Heart left ventricle (tissue), 16 donors: ENCODE results near the gene GREB1. TPM values are rescaled to one million over a fixed set of nuclear protein-coding genes. Genes with fewer than 3 reads are reported as not detected.

Source experiments
- ATAC-seq, 4 donors: fragments of 200-7000 bp; cut with Tn5 transposase; one replicate each; pipeline ENCODE4 v1.9.1; 2020 to 2022; ENCODE audit warnings: moderate library complexity in 4 of 4, mild to moderate bottlenecking in 3 of 4, moderate number of reproducible peaks in 1 of 4
- DNase-seq, 5 donors: peaks; one replicate each; pipeline ENCODE4 v3.0.0-alpha.2; 2020
- H3K27ac ChIP-seq, 12 donors: fragments of 200-600 bp; sonication (generic) in 4 of 12; one replicate each; pipeline versions ENCODE4 v1.5.0 to v1.8.0; 2016 to 2022; ENCODE audit warnings: mild to moderate bottlenecking in 2 of 12
- H3K27me3 ChIP-seq, 9 donors: fragments of 200-600 bp; sonication (generic) in 2 of 9; one replicate each; pipeline versions ENCODE4 v1.5.1 to v1.8.0; 2016 to 2022; ENCODE audit warnings: mild to moderate bottlenecking in 3 of 9
- H3K36me3 ChIP-seq, 9 donors: fragments of 200-600 bp; sonication (generic) in 2 of 9; one replicate each; pipeline versions ENCODE4 v1.5.0 to v1.8.0; 2018 to 2022; ENCODE audit warnings: mild to moderate bottlenecking in 2 of 9
- H3K4me1 ChIP-seq, 12 donors: fragments of 200-600 bp; sonication (generic) in 4 of 12; one replicate each; pipeline versions ENCODE4 v1.5.0 to v1.8.0; 2016 to 2022; ENCODE audit warnings: mild to moderate bottlenecking in 3 of 12
- H3K4me3 ChIP-seq, 12 donors: fragments of 200-600 bp; sonication (generic) in 4 of 12; one replicate each; pipeline versions ENCODE4 v1.5.0 to v1.8.0; 2017 to 2022; ENCODE audit warnings: mild to moderate bottlenecking in 9 of 12, moderate library complexity in 4 of 12
- H3K9me3 ChIP-seq, 12 donors: fragments of 200-600 bp; sonication (generic) in 4 of 12; one replicate each; pipeline versions ENCODE4 v1.5.0 to v1.8.0; 2016 to 2022; ENCODE audit warnings: mild to moderate bottlenecking in 1 of 12
- POLR2A ChIP-seq, 2 donors: fragments of 450-650 bp; IDR thresholded peaks; one replicate each; pipeline ENCODE4 v1.6.1; 2017; ENCODE audit warnings: antibody characterized with exemption in 2 of 2, mild to moderate bottlenecking in 2 of 2, moderate library complexity in 2 of 2
- WGBS, 4 donors: extraction: QIAGEN DNeasy Blood & Tissue Kit in 2 of 4; methylation state at CpG; one replicate each; pipeline versions ENCODE4 v1.1.5 to v1.1.7; 2013 to 2018; 5-methylcytosine and 5-hydroxymethylcytosine counted together
- intact Hi-C, 10 donors: fragments of 100-400 bp; cut with DNase I; formaldehyde crosslinking; loops; one replicate each; pipeline versions ENCODE4 v1.11.1 to v1.14.2; 2022
- polyA plus RNA-seq, 2 donors: library from polyadenylated mRNA; stranded (reverse); fragments of 200-250 nt; gene quantifications; one replicate each; pipeline ENCODE4 v1.2.3, GENCODE V29; 2013
- total RNA-seq, 9 donors: library from RNA; depleted of rRNA in 2 of 9; stranded (reverse); fragments of >200 nt in 2 of 9; fragmentation: NEBNext Ultra II Directional in 3 of 9; extraction: Animal tissue kit (Norgen Biotek cat#: 25700) in 3 of 9; gene quantifications; one replicate each; pipeline versions ENCODE4 v1.1.0 to v1.2.4, GENCODE V29; 2016 to 2023
- TF ChIP-seq, protein P1 (sequence below), 12 donors: fragments of 200-600 bp; sonication (generic) in 4 of 12; IDR thresholded peaks; one replicate each; pipeline versions ENCODE4 v1.5.0 to v1.8.0; 2018 to 2022; ENCODE audit warnings: antibody characterized with exemption in 12 of 12, mild to moderate bottlenecking in 5 of 12
- donor health status: ischemic (EF 13 %, LVEDD 7.1; RV severe dilation, severe dysfunction).
- donor health status: healthy with polysubstance abuse.
- donor health status: DM: no; HTN: yes; CAD: no.
- donor health status: DM: no; HTN: no; CAD: no.
- donor health status: ischemic (EF 25% LVEDD 6.9; RV normal size, moderate dysfunction).
- donor health status: ischemic (EF 25% LVEDD 5.7; RV mildly dilated, moderate dysfunction).
- donor health status: healthy.
- donor health status: DM: yes; HTN: yes; CAD: no.
- donor health status: ischemic (EF 35%, LVEDD 5.7; RV mildly dilated, moderate dysfunction).
- donor health status: nonischemic (EF 11% LVEDD 7.7; RV severe dilation, severe dysfunction).
- donor health status: DM: yes; HTN: yes; CAD: no.
- donor health status: PGD.
- donor health status: ischemic (EF 29% LVEDD 5.4; RV normal size, mild dysfunction).
- donor health status: nonischemic (EF 23%, LVEDD 6.1; RV moderate dilation, normal function).

The GREB1 gene
- total and polyA plus RNA-seq, 11 donors, result 1.4 to 11.5 (median 5.6) TPM

DNA sequence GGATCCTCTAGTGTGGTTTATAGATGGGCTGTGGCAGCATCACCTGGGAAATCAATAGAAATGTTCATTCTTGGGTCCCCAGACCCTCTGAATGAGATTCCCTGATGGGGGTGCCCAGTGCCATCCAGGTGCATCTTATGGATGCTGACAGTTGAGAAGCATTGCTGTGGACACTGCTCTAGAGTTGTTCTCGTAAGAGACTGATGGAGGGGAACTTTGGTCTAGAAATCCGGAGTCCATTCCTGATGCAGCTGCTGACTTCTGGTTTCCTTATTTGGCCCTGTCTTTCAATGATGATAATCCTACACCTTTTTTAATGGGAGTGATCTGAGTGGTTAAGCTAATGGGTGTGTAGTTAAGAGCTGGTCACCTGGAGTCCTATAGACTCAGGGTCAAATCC lies 39.5 kb upstream of the GREB1 start:
- Histone ChIP-seq H3K4me3 (no peak overlapping the region), H3K9me3 (peaks cover 0 to 5% (median 0%) of the 10 kb centered on the region in 12 donors), H3K4me1 (peaks cover 0 to 27% (median 9%) of the 10 kb centered on the region in 12 donors), H3K27ac (no peak overlapping the region), H3K36me3 (no peaks in the 10 kb centered on the region), H3K27me3 (peaks cover 0 to 4% (median 0%) of the 10 kb centered on the region in 9 donors)
- intact Hi-C loops, result no loop called here
- WGBS, 4 donors, result 87 to 97% (median 94%) methylated on average over 2 of the region's 2 CpGs
- no peak for DNase-seq
- no peak for ATAC-seq
- TF ChIP-seq, protein P1, sequence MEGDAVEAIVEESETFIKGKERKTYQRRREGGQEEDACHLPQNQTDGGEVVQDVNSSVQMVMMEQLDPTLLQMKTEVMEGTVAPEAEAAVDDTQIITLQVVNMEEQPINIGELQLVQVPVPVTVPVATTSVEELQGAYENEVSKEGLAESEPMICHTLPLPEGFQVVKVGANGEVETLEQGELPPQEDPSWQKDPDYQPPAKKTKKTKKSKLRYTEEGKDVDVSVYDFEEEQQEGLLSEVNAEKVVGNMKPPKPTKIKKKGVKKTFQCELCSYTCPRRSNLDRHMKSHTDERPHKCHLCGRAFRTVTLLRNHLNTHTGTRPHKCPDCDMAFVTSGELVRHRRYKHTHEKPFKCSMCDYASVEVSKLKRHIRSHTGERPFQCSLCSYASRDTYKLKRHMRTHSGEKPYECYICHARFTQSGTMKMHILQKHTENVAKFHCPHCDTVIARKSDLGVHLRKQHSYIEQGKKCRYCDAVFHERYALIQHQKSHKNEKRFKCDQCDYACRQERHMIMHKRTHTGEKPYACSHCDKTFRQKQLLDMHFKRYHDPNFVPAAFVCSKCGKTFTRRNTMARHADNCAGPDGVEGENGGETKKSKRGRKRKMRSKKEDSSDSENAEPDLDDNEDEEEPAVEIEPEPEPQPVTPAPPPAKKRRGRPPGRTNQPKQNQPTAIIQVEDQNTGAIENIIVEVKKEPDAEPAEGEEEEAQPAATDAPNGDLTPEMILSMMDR (IDR thresholded peaks at IDR 0.05), result no peak
- no peak for TF ChIP-seq POLR2A (IDR thresholded peaks at IDR 0.05)

DNA sequence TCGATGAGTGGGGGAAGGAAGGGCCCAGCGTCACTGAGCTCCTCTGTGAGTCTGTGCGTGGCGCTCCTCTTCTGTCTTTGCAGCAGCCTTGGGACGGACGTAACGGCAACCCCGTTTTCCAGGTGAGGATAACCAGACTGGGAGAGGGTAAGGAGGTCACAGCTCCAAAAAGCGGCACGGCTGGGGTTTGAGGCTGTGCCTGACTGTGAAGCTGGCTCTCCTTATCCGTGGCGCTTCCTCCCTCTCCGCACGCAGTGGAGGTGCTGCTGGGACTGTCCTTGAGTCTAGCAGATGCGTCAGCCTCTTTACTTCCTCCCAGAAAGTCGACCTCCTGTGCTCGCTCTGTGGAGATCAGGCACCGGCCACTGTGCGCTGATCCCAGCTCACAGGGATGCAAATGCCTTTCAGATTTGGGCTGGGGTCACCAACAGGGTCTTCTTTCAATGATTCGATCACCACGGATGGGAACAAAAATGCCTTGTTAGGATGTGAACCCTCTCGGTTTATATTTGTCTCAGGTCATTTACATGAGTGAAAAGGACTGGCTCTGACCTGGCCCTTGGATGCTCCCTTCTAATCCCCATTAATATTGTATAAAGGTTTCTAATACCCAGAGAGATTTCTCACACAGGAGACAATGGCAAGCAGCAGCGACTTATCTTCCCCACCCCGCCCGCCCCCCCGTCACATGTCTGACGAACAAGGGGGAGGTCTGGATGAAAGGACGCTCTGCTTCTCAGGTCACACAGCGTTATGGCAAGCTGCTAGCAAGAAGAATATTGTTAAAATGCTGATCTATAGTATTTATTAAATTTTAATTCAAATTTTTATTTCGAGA lies 37.8 kb upstream of the GREB1 start:
- H3K9me3 ChIP-seq, result no peaks in the 10 kb centered on the region
- no peaks in the 10 kb centered on the region for H3K36me3 ChIP-seq
- H3K27ac ChIP-seq, result peak overlapping the region in 11 of 12 donors; percentile 21 to 91 (median 84)
- DNase-seq (peak; percentile 24 to 65 (median 47)), ATAC-seq (peak in 3 of 4 donors; percentile 53 to 63 (median 56))
- intact Hi-C loops, result loop anchor here in 2 of 10 donors (5.0 kb wide), 2 partner anchors 71 to 86 kb away; no protein-coding TSS in a partner anchor
- TF ChIP-seq, protein P1 (IDR thresholded peaks at IDR 0.05), result no peak
- peak in 1 of 2 donors; percentile 14 for TF ChIP-seq POLR2A (IDR thresholded peaks at IDR 0.05)
- WGBS, 4 donors, result 26 to 33% (median 32%) methylated on average over 22 to 30 of the region's 30 CpGs
- H3K27me3 ChIP-seq, result peaks cover 0 to 4% (median 0%) of the 10 kb centered on the region in 9 donors
- H3K4me3 ChIP-seq, result peak overlapping the region in 11 of 12 donors; percentile 10 to 53 (median 43)
- peaks cover 0 to 28% (median 15%) of the 10 kb centered on the region in 12 donors for H3K4me1 ChIP-seq

DNA sequence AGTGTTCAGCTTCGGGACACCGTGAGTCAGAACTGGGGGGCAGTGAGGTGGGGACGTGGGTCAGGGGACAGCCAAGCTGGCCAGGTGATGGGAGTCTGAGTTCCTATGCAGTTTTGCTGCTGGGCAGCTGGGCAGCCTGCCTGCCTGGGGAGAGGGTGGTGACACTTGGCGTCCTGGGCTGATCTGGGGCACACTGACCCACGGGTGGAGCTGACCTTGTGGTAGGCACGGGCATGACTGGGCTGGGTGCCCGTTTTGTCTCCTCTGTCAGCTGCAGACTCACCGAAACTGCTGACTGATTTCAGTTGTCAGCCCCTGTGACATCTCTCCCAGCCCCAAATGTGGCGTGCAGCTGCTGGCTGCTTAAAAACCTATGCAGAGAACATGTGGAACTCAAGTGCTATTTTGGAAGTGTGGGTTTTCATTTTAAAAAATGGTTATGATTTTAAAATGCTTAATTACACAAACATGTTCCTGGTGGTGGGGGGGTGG lies 35.3 kb upstream of the GREB1 start:
- intact Hi-C loops, result loop anchor here in 2 of 10 donors (5.0 kb wide), 2 partner anchors 69 to 84 kb away; no protein-coding TSS in a partner anchor
- peaks cover 0 to 4% (median 0%) of the 10 kb centered on the region in 9 donors for H3K27me3 ChIP-seq
- TF ChIP-seq, protein P1 (IDR thresholded peaks at IDR 0.05), result peak in 1 of 12 donors; percentile 8
- peak in 1 of 2 donors; percentile 26 for TF ChIP-seq POLR2A (IDR thresholded peaks at IDR 0.05)
- DNase-seq (peak; percentile 89 to 95 (median 90)), ATAC-seq (peak; percentile 95 to 97 (median 96))
- 26 to 32% (median 29%) methylated on average over 8 to 9 of the region's 9 CpGs for WGBS, 4 donors
- no peak overlapping the region for H3K4me3 ChIP-seq
- peak overlapping the region in 11 of 12 donors; percentile 19 to 91 (median 82) for H3K27ac ChIP-seq
- peaks cover 0 to 9% (median 2%) of the 10 kb centered on the region in 12 donors for H3K9me3 ChIP-seq
- no peaks in the 10 kb centered on the region for H3K36me3 ChIP-seq
- H3K4me1 ChIP-seq, result peaks cover 0 to 28% (median 16%) of the 10 kb centered on the region in 12 donors
